ENCODE data around the gene PNRC2.

Gene PNRC2

DNA sequence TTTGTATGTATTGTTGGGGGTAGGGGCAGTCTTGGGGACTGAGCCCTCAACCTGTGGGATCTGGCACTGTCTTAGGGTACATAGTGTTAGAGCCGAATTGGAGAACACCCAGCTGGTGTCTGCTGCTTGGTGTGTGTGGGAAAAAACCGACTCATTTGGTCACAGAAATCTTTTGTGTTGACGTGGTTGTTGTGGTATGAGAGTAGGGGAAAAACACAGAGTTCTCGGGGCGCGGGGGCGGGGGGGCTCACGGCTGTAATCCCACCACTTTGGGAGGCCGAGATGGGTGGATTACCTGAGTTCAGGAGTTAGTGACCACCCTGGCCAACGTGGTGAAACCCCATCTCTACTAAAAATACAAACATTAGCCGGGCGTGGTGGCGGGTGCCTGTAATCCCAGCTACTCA, 35.8 kb downstream of the PNRC2 start:
- no peak overlapping the region for H3K4me2 ChIP-seq (ENCODE audit: low read depth, low read length, poor library complexity, severe bottlenecking)
- H4K20me1 ChIP-seq (ENCODE audit: insufficient read depth, low read length, poor library complexity, severe bottlenecking) = no peaks in the 10 kb centered on the region
- no peaks in the 10 kb centered on the region for H3K9me3 ChIP-seq (ENCODE audit: insufficient read depth, low read depth, low read length)
- H3K27me3 ChIP-seq (ENCODE audit: insufficient read depth, low read length, poor library complexity, severe bottlenecking) = no peaks in the 10 kb centered on the region
- TF ChIP-seq, protein P1, sequence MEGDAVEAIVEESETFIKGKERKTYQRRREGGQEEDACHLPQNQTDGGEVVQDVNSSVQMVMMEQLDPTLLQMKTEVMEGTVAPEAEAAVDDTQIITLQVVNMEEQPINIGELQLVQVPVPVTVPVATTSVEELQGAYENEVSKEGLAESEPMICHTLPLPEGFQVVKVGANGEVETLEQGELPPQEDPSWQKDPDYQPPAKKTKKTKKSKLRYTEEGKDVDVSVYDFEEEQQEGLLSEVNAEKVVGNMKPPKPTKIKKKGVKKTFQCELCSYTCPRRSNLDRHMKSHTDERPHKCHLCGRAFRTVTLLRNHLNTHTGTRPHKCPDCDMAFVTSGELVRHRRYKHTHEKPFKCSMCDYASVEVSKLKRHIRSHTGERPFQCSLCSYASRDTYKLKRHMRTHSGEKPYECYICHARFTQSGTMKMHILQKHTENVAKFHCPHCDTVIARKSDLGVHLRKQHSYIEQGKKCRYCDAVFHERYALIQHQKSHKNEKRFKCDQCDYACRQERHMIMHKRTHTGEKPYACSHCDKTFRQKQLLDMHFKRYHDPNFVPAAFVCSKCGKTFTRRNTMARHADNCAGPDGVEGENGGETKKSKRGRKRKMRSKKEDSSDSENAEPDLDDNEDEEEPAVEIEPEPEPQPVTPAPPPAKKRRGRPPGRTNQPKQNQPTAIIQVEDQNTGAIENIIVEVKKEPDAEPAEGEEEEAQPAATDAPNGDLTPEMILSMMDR (conservative IDR thresholded peaks at IDR 0.05; ENCODE audit: low read length) = no peak
- TF ChIP-seq EZH2phosphoT487 (IDR thresholded peaks at IDR 0.05; ENCODE audit: borderline replicate concordance) = no peak
- no peaks in the 10 kb centered on the region for H3F3A ChIP-seq (ENCODE audit: low read depth)
- H3K79me2 ChIP-seq (ENCODE audit: insufficient read depth, low read length) = no peaks in the 10 kb centered on the region
- H3K9me2 ChIP-seq (replicated peaks; ENCODE audit: low read depth, low read length) = no peaks in the 10 kb centered on the region
- no peak overlapping the region for H3K4me3 ChIP-seq (ENCODE audit: low read length, poor library complexity, severe bottlenecking)
- no peaks in the 10 kb centered on the region for H3K4me1 ChIP-seq (ENCODE audit: insufficient read depth, low read length, poor library complexity, severe bottlenecking)
- H2AFZ ChIP-seq (ENCODE audit: low read length) = no peak overlapping the region
- no peaks in the 10 kb centered on the region for H3K36me3 ChIP-seq (ENCODE audit: insufficient read depth, low read length)
- H3K9ac ChIP-seq (ENCODE audit: low read depth, low read length, poor library complexity, severe bottlenecking) = no peak overlapping the region

- H4K20me1 ChIP-seq (ENCODE audit: insufficient read depth, low read length, poor library complexity, severe bottlenecking) = no peaks in the 10 kb centered on the region
- H3K4me1 ChIP-seq (ENCODE audit: insufficient read depth, low read length, poor library complexity, severe bottlenecking) = no peaks in the 10 kb centered on the region
- H3F3A ChIP-seq (ENCODE audit: low read depth) = no peaks in the 10 kb centered on the region
- H3K4me3 ChIP-seq (ENCODE audit: low read length, poor library complexity, severe bottlenecking) = no peak overlapping the region
- H3K27me3 ChIP-seq (ENCODE audit: insufficient read depth, low read length, poor library complexity, severe bottlenecking) = no peaks in the 10 kb centered on the region
- no peaks in the 10 kb centered on the region for H3K36me3 ChIP-seq (ENCODE audit: insufficient read depth, low read length)
- no peaks in the 10 kb centered on the region for H3K9me2 ChIP-seq (replicated peaks; ENCODE audit: low read depth, low read length)
- TF ChIP-seq, protein P1 (conservative IDR thresholded peaks at IDR 0.05; ENCODE audit: low read length) = no peak
- TF ChIP-seq EZH2phosphoT487 (IDR thresholded peaks at IDR 0.05; ENCODE audit: borderline replicate concordance) = no peak
- no peak overlapping the region for H3K9ac ChIP-seq (ENCODE audit: low read depth, low read length, poor library complexity, severe bottlenecking)
- H3K4me2 ChIP-seq (ENCODE audit: low read depth, low read length, poor library complexity, severe bottlenecking) = no peak overlapping the region
- no peaks in the 10 kb centered on the region for H3K9me3 ChIP-seq (ENCODE audit: insufficient read depth, low read depth, low read length)
- no peak overlapping the region for H2AFZ ChIP-seq (ENCODE audit: low read length)
- H3K79me2 ChIP-seq (ENCODE audit: insufficient read depth, low read length) = no peaks in the 10 kb centered on the region
Measured at GRCh38 chr1:23996700-23997229, 37.1 kb downstream of the PNRC2 start.

DNA sequence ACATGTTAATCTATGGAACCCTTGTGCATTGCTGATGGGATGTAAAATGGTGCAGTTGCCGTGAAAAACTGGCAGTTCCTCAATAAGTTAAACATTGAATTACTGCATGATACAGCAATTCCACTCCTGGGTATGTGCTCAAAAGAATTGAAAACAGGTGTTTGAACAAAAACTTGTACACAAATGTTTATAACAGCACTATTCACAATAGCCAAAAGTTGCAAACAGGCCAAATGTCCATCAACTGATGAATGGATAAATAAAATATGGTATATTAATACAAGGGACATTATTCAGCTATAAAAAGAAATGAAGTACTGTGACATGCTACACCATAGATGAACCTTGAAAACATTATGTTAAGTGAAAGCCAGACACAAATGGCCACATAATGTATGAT, 38.2 kb downstream of the PNRC2 start:
- no peaks in the 10 kb centered on the region for H3K27me3 ChIP-seq (ENCODE audit: insufficient read depth, low read length, poor library complexity, severe bottlenecking)
- H3K9ac ChIP-seq (ENCODE audit: low read depth, low read length, poor library complexity, severe bottlenecking) = no peak overlapping the region
- peaks cover under 1% of the 10 kb centered on the region for H3K4me1 ChIP-seq (ENCODE audit: insufficient read depth, low read length, poor library complexity, severe bottlenecking)
- no peak overlapping the region for H3K4me2 ChIP-seq (ENCODE audit: low read depth, low read length, poor library complexity, severe bottlenecking)
- H3K9me2 ChIP-seq (replicated peaks; ENCODE audit: low read depth, low read length) = no peaks in the 10 kb centered on the region
- H3K36me3 ChIP-seq (ENCODE audit: insufficient read depth, low read length) = no peaks in the 10 kb centered on the region
- TF ChIP-seq, protein P1 (conservative IDR thresholded peaks at IDR 0.05; ENCODE audit: low read length) = no peak
- no peaks in the 10 kb centered on the region for H4K20me1 ChIP-seq (ENCODE audit: insufficient read depth, low read length, poor library complexity, severe bottlenecking)
- H3K9me3 ChIP-seq (ENCODE audit: insufficient read depth, low read depth, low read length) = no peaks in the 10 kb centered on the region
- H3F3A ChIP-seq (ENCODE audit: low read depth) = no peaks in the 10 kb centered on the region
- no peak overlapping the region for H3K4me3 ChIP-seq (ENCODE audit: low read length, poor library complexity, severe bottlenecking)
- H3K79me2 ChIP-seq (ENCODE audit: insufficient read depth, low read length) = no peaks in the 10 kb centered on the region
- H2AFZ ChIP-seq (ENCODE audit: low read length) = no peak overlapping the region

All from Loucy (cell line).